HG02610 (cell line): ENCODE measurements around the gene SEC11C.
"Not testable (repeated sequence)": the region's sequence is repeated elsewhere in the genome, so short reads cannot be mapped to it uniquely, and the experiment has no call there.

ENCODE experiments used
- ATAC-seq: cut with Tn5 transposase; IDR thresholded peaks from one replicate; pipeline ENCODE4 v1.9.1; 2021; ENCODE audit warnings: mild to moderate bottlenecking, moderate library complexity; ENCODE audit not compliant: unreplicated experiment

The SEC11C gene

DNA sequence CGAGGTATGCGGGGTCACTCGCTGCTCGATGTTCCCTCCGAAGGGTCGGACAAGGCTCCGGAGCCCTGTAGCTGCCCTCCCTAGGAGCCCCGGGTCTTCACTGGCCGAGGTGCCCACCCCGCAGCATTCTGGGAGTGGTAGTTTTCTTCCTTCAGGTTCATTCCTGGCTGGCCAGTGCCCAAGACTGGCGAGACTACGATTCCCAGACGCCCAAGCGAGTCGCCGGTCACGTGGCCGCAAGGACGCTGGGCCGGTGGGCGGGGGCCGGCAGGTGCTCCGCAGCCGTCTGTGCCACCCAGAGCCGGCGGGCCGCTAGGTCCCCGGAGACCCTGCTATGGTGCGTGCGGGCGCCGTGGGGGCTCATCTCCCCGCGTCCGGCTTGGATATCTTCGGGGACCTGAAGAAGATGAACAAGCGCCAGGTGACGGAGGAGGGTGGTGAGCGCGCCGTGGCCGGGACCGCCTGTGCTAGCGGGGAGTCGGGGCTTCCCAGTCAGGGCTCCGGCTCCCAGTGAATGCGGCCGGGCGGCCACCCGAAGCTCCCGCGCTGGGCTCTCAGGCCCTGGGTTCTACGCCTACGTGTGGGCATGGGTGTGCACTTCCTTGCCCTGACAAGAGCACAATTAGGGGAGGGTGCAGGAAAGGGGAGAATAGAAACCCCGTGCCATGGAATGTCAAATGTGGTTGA, at the start of gene SEC11C:
SEC11C (plus strand) TSS at position 270 of the 687 bp plus-strand sequence; CDS start at position 335, 65 bp downstream.
- ATAC-seq: peak; percentile 83

DNA sequence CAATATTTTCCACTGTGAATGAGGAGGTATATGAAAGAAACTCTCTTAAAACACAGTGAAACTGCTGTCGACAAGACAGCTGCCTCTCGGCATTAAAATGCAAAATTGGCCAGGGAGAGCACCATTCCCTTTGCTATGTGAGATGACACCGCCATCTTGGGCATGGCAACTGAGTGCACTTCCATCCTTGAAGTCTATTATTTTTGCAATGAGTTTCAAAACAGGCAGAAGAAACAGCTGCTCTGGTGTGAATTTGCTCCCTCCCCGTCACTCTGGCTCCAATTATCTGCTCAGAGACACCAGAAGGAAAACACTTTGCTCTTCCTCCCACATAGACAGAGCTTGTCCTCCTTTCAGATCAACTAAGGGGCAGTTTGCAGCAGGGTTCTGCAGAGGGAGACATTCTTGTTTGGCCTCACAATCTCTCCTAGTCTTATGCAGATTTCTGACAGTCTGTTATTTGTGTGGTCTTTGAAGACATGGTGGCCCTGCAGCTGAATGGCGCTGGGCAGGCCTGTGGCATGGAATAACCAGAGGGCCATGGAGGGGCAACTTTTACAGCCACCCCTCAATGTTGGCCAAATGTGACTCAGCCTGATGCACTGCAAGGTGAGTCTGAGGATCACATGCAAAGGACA, 48.6 kb upstream of the SEC11C start:
- ATAC-seq: no peak

DNA sequence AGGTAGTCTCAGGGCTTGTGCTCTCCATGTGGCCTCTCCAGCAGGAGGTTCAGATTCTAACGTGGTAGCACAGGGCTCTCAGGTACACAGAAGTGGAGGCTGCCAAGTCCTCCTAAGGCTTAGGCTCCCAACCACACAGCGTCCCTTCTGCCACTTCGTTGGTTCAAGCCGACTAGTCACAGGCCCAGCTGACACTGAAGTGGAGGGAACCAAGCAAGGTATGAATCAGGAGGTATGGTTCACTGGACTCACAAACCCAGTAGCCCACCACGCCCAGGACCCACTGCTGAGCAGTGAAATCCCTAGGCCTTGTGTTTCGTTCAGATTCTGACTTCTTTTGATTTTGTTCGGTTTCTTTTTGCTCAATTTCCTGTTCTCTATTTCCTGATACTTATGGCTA, 46.0 kb upstream of the SEC11C start:
- no peak for ATAC-seq

DNA sequence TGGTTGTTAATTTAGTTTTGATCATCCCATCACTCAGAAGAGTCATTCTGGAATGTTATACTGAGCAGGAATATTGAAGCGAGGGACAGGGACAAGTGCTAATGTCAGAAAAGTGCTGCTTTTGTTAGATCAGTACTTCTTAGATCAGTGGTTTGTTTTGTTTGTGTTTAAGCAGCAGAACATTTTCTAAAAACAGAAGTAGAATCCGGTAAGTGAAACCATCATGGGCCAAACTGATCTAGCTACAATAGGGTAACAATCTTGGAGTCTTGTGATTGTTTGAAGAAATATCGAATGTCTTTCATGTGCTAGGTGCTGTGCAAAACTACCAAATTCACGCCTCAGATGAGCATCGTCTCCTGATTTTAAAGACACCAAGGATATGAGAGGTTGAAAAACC, 45.1 kb upstream of the SEC11C start:
- no peak for ATAC-seq

DNA sequence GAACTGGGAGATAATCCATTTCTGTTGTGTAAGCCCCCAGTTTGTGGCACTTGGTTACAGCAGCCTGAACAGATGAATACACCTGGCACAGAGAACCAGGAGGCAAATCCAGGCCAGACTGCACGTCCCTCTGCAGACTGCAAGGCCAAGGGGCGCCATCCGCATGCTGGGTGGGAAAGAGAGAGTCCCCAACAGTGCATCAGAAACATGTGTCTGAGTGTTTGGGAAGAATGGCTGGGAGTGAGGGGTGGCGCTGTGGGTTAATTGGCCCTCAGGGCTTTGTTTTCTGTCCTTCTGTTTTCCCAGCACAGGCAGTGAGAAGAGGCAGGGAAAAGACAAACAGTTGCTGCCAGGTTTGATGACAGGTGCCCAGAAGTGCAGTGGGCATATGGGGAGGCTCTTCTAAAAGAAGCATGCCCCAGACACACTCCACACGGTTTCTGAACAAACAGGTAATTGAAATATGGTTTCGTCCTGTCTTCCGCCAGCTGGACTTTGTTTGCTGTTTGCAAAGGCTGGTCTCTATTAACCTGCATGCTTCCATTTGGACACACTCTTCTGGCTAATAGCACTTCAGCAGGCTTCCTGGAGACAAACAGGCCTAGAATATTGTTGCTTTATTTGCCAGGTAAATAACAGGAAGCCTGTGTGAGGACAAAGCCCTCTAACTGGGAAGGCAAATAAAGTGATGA, 43.4 kb upstream of the SEC11C start:
- ATAC-seq: no peak

DNA sequence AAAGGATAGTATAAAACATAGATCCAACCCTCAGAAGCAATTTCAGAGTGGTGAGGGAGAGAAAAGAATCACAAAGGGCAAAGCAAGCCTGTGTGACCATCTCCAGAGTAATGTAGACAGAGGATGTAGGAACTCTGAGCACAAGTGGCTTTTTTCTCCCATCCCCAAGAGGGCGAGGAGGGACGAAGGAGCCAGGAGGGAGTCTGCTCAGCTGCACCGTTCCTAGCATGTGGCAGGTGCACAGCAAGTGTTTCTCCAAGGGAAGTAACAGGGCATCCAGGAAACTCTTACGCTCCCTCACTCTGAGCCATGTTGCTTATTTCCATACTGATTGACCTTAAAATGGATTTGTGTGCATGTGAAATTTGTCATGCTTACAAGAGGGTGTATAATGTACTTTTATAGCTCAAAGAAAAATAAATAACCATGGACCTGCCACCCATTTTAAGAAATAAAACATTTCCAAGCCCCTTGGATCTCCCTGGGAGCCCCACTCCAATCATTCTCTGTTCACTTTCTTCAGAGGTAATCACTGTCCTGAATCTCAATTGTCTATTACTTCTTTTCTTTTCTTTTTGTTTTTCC, 37.8 kb upstream of the SEC11C start:
- ATAC-seq: no peak

DNA sequence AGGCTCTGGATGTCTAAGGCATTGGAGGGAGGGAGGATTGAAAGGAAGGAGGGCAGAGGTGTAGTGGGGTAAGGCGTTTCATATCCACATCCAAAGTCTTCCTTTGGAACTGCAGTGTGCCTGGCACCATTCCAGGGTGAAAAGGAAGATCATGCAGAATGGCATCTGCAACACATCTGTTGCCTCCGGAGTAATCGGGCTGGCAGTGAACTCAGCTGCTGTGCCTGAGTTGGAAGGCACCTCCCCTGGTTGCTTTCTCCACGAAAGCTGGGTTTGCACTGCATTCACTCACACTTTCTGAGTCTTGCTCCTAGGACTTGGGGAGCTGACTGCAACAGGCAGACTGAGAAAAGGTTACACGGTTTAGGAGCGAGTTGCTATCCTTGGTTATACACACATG, 30.3 kb upstream of the SEC11C start:
- no peak for ATAC-seq

DNA sequence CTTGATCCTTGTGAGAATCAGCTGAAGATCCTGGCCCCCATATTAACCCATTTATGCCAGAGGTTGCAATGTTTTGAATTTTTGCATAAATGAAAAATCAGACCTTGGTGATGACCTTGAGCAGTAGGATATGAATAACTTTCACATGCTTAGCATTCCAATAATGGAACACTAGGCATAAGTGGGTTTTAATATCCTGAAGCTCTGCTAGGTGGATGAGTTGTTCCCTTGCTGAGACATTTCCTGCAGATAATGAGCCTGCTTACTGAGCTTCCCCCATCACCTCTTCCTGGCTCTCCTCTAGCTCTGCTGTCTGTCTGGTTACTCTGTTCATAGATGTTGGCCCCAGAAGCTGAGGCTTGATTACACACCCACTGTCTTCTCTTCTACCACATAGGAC, 25.5 kb upstream of the SEC11C start:
- ATAC-seq: no peak

DNA sequence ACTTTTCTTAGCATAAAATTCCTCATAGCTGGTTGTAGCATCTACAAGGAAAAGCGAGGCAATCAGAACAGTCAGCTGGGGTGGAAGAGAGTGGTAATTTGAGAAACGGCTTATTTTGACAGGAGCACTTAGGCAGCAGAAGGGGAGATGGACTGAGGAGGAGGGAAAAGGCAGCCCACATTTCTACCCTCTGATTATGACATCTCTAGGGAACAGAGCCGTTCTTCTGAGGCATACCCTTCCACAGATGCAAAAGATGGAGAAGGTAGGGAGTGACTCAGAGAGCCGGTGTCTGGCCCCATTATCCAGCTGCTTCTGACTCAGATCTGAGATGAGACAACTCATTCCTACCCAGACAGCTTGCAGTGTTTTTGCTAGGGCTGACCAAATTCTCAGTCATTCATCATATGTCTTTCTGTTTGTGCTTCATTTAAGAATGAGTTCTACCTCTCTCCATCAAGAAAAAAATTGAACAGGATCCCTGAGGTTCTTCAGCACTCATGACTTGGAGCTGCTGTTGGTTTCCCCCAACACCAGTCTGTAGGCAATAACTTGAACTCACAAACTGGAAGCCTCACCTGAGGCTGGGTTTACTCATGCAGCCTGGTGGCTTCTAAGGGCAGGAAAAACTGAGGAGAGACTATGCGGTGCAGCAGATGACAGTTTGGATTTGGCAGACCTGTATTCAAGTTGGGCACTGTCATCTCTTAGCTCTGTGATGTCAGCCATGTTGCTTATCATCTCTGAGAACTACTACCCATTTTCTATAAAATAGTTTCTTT, 15.9 kb upstream of the SEC11C start:
- ATAC-seq: peak; percentile 92

DNA sequence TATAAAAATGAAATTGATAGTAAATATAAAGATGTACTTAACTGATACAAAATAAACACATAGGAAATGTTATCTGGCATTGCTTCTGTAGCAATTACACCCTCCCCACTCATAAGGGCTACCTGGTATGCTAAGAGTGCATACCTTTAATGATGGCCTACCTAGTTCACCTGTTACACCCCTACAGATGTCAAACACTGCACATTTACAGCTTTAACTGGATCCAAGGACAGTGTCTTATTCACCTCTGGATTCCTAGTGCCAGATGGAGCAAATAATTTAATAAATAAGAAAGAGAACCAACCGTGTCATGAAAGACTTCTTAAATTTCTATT, 15.3 kb upstream of the SEC11C start:
- ATAC-seq: no peak

DNA sequence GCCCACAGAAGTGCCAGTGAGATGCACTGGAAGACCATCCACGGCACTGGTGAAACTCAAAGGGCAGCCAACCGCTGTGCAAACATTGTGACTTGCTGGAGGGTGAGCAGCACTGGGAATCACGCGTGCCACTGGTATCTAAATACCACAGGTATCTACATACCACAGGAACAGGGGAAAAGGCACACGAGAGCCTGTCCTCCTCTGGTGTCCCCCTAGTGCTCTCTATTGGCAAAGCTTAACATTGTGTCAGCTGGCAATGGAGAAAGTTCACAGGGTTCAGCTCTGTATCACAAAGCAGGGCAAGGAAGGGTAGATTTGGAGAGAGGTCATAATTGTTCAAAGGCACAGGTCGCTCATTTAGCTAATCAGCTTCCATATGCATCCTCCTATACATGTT, 12.6 kb upstream of the SEC11C start:
- ATAC-seq: no peak

DNA sequence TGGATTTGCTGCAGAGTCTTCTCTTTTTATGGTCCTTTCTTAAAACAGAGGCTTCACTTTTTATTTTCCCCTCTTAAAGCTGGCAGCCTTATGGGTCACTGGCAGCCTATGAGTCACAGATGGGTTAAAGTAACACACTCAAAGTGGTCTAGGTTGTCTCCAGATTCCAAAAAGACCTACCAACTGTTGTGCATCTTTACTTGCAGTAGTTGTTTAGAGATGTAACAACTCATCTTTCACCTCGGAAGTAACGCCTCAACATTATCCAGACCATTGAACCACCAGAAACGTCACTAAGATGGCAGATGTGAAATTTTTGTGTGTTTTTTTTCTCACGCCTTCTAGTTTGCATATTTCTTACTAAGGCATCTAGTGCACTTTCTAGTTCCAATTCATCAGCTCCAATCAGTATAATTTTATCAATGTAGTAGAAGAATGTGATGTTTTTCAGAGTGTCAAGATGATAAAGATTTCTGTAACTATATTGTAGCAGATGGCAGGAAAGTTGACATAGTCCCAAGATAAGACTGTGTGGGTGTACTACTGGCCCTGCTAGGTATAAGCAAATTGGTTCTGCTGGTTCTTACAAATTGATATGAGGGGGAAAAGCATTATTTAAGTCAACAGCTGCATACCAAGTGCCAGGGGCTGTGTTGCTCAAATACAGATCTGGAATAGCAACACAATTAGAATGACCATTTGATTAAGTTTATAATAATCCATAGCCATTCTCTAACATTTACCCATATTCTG, 9.6 kb upstream of the SEC11C start:
- no peak for ATAC-seq

DNA sequence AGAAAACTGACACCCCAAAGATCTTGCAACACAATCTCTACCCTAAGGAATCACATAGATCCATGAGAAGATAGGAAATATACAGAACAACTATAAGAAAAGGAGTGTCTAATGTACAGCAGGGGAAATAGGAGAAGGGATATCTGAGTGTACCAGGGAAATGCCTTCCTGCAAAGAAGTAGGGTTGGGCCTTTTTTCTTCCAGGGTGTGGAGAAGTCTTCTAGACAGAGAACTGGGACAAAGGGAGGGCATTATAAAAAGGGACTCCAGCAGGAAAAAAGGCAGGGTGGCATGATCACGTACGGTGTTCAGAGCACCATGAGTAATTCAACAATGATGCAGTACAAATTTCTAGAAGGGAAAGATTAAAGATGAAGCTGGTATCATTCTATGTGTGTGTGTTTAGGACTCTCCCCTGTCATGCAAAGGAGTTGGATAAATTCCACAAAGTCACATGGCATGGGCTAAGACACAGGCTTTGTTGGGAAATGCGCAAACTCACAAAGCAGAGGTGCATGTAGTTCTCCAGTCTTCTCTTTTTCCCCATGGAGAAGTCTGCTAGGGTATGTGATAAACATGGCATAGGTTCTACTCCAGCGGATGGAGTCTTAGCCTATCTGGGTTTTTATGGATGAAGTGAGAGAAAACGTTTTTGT, 6.7 kb upstream of the SEC11C start:
- no peak for ATAC-seq

DNA sequence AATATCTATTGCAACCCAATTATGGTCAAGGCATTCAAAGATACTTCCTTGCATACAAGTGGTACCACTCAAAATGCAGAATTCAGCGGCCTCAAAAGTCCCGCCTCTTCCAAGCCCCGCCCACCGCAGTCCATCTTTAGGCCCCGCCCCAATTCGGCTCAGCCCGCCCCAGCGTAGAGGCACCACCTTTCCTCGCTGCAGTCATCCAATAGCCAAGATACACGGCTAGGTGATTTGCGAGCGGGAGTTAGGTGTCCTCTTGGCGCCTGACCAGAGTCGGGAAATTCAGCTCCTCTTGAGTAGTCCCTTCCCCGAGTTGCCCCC, 431 bp upstream of the SEC11C start:
- ATAC-seq: peak; percentile 78

DNA sequence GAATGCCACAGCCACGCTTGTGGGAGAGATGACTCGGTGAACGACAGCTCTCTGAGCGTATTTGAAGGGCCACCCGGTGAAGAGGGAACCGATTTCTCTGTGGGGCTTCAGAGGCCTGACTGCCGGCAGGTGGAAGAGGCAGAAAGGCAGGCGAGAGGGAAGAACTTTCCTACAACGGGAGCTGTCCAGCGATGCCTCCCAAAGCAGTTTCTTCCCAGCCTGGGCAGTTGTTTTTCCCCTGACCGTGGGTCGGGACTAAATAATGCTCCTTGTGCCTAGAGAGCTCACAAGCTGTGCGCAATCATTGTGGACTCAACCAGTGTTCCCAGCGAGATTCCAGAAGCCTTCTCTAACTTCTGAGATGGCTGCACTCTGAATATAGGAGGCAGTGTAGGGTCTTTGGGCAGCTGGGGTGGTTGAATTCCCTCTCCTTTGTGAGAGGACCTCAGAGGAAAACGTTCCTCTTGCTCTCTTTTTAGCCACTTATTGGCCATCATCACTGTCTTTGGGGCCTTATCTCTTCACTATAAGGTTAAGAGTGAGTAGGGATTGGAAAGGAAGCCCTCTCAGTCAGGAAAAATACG, 710 bp downstream of the SEC11C start:
- ATAC-seq: no peak

DNA sequence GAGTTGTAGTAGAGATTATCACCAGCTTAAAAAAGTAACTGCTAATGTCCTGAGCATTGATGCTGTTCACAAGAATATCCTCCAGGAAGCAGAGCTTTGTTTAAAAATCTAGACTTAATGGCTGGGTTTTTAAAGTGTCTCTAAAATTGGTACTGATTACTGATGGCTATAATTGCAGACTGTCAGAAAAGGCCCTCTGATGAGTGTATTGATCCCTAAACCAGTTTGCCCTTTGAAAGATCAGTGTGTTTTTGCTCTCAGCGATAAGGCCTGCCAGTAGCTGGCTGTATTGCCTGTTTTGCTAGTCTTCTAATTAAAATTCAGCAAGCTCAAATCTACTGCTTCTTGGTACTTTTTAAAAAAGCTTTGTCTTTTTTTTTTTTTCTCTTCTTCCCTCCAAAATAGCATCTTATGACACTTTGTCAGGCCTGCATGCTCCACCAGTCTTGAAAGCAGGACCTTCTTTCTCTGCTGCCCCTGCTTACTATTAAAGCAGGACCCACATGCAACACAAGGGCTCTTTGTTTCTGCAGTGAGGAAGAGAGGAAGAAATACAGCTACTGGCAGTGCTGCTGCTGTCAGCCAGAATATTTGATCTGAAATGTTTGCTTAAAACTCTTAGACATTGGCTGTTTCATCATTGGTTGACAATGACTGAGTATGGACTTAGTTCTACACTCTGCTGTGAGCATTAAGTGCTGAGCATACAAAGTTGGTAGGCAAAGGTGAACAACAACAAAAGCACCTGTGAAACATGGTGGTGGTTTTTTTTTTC, 1.8 kb downstream of the SEC11C start:
- no peak for ATAC-seq

DNA sequence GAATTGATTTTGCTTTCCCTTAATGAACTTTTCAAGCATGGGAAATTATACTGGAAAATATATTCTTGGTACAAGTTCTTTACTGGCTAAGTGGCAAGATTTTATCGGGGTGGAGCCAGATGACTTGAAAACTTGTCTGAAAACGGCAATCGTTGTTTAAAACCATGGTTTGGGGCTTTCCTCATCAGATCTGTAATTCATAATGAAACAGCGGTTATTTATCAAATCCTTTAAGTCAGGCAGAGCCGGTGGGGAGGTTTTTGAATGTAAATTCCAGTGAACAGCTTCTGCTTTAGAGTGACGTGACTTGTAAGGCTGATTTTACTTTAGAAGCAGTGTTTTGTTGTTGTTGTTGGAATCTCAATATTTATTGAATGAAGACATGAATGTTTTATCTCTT, 2.6 kb downstream of the SEC11C start:
- peak; percentile 20 for ATAC-seq

DNA sequence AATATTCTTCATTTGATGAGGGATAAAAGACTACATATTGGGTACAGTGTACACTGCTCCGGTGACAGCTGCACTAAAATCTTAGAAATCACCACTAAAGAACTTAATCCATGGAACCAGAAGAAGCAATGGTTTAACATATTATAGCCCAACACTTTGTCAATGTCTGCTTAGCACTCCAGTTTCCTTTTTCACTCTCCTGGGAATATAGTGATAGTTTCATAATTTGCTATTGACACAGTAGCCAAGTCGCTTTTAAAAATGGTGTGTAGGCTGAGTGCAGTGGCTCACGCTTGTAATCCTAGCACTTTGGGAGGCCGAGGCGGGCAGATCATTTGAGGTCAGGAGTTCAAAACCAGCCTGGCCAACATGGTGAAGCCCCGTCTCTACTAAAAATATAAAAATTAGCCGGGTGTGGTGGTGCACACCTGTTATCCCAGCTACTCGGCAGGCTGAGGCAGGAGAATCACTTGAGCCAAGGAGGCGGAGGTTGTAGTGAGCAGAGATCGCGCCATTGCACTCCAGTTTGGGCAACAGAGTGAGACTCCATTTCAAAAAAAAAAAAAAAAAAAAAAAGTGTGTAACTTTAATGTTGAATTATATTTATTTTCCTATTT, 3.2 kb downstream of the SEC11C start:
- ATAC-seq: not testable (repeated sequence)

DNA sequence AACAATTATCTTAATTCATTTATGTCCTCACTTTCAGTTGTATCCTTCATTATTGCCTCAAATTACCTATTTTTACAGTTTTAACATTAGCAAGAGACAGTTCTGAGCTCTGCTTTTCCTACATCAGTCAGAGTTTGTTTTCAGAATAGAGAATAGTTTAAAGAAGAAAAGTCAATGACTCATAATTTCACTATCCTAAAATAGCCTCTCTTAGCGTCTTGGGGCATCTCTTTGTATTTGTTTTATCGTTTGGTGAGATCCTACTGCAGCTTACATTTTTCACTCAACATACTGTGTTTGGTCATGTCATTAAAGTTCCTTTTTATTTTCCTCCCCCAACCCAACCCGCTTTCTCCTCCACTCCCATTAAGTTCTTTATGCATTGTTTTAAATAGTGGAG, 3.8 kb downstream of the SEC11C start:
- ATAC-seq: peak; percentile 12
